Uterus (tissue), 4 donors: ENCODE results near the gene REL. TPM values are rescaled to one million over a fixed set of nuclear protein-coding genes. Genes with fewer than 3 reads are reported as not detected.
"Not testable (repeated sequence)": the region's sequence is repeated elsewhere in the genome, so short reads cannot be mapped to it uniquely, and the experiment has no call there.

Source experiments
- DNase-seq, 2 donors: peaks; one replicate each; pipeline ENCODE4 v3.0.0-alpha.2; 2019 to 2020
- H3K27ac ChIP-seq, 2 donors: fragments of 200-600 bp; sonication (generic); 1 replicate in 1 of 2; 2 replicates in 1 of 2; pipeline ENCODE4 v1.5.1; 2016 to 2018
- H3K27me3 ChIP-seq, 2 donors: fragments of 200-600 bp; sonication (generic); one replicate each; pipeline ENCODE4 v1.5.1; 2018 to 2019; ENCODE audit warnings: control low read depth in 1 of 2
- H3K36me3 ChIP-seq, 2 donors: fragments of 200-600 bp; sonication (generic); one replicate each; pipeline ENCODE4 v1.5.1; 2019; ENCODE audit warnings: control low read depth in 1 of 2
- H3K4me1 ChIP-seq, 2 donors: fragments of 200-600 bp; sonication (generic); one replicate each; pipeline ENCODE4 v1.5.1; 2018 to 2019; ENCODE audit warnings: control low read depth in 1 of 2
- H3K4me3 ChIP-seq, 2 donors: fragments of 200-600 bp; sonication (generic); 1 replicate in 1 of 2; 2 replicates in 1 of 2; pipeline ENCODE4 v1.5.1; 2018 to 2019; ENCODE audit warnings: mild to moderate bottlenecking in 1 of 2
- H3K9me3 ChIP-seq, 2 donors: fragments of 200-600 bp; sonication (generic); one replicate each; pipeline ENCODE4 v1.5.1; 2019; ENCODE audit warnings: control low read depth in 1 of 2
- POLR2A ChIP-seq, 2 donors: fragments of 450-650 bp; IDR thresholded peaks; one replicate each; pipeline ENCODE4 v1.6.1; 2016; ENCODE audit warnings: antibody characterized with exemption in 2 of 2, mild to moderate bottlenecking in 1 of 2, moderate library complexity in 1 of 2
- intact Hi-C: fragments of 100-400 bp; cut with DNase I; formaldehyde crosslinking; loops from one replicate; pipeline ENCODE4 v1.15.1; 2023; ENCODE audit warnings: low total_unique reads
- total RNA-seq, 4 donors: library from RNA; depleted of rRNA in 3 of 4; stranded (reverse); fragments of >200 nt in 3 of 4; gene quantifications; one replicate each; pipeline versions ENCODE4 v1.1.0 to v1.2.4, GENCODE V29; 2014 to 2023
- TF ChIP-seq, protein P1 (sequence below), 4 experiments: fragments of 200-600 bp in 2 of 4; fragments of 450-650 bp in 2 of 4; sonication (generic) in 2 of 4; IDR thresholded peaks; one replicate each; pipeline ENCODE4 v1.5.1; 2016 to 2019; ENCODE audit warnings: antibody characterized with exemption in 4 of 4, mild to moderate bottlenecking in 2 of 4, moderate library complexity in 1 of 4
- donor health status: DM: yes; HTN: yes; CAD: no.

Gene REL
- total RNA-seq, 4 donors from 2014 or later = 1.8 to 21.0 (median 12.2) TPM

DNA sequence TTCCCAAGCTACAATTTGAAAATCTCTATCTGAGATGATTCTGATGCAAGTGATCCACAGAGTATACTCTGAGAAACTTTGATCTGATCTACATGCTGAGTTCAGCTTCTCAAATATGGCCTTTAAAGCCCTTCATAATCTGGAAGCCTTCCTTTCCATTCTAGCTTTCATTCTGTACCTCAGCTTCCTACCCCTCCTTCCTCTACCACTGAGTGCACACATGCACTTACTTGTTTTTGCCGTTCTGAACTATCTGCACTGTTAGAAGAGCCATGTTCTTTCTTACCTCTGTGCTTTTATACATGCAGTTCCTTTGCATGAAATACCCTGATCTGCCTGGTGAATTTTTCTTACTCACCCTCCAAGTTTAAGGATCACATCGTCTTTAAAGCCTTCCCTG is 25.0 kb downstream of the REL start:
- TF ChIP-seq, protein P1, sequence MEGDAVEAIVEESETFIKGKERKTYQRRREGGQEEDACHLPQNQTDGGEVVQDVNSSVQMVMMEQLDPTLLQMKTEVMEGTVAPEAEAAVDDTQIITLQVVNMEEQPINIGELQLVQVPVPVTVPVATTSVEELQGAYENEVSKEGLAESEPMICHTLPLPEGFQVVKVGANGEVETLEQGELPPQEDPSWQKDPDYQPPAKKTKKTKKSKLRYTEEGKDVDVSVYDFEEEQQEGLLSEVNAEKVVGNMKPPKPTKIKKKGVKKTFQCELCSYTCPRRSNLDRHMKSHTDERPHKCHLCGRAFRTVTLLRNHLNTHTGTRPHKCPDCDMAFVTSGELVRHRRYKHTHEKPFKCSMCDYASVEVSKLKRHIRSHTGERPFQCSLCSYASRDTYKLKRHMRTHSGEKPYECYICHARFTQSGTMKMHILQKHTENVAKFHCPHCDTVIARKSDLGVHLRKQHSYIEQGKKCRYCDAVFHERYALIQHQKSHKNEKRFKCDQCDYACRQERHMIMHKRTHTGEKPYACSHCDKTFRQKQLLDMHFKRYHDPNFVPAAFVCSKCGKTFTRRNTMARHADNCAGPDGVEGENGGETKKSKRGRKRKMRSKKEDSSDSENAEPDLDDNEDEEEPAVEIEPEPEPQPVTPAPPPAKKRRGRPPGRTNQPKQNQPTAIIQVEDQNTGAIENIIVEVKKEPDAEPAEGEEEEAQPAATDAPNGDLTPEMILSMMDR (IDR thresholded peaks at IDR 0.05) = no peak
- TF ChIP-seq POLR2A (IDR thresholded peaks at IDR 0.05) = no peak
- intact Hi-C loops = no loop called here
- Histone ChIP-seq H3K36me3 (no peaks in the 10 kb centered on the region), H3K4me1 (no peaks in the 10 kb centered on the region), H3K27ac (no peak overlapping the region), H3K4me3 (no peak overlapping the region), H3K9me3 (no peaks in the 10 kb centered on the region), H3K27me3 (no peaks in the 10 kb centered on the region)
- no peak for DNase-seq

DNA sequence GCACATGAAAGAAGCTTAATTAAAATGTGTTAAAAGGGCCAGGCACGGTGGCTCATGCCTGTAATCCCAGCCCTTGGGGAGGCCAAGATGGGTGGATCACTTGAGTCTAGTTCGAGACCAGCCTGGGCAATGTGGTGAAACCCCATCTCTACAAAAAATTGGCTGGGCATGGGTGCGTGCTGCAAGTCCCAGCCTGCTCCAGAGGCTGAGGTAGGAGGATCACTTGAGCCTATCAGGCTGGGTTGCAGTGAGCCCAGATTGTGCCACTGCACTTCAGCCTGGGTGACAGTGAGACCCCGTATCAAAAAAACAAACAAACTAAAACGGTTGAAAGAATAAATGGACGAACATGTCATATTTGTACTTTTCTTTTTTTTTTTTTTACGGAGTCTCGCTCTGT is 26.0 kb downstream of the REL start:
- Histone ChIP-seq H3K4me1 (no peaks in the 10 kb centered on the region), H3K27me3 (no peaks in the 10 kb centered on the region), H3K36me3 (no peaks in the 10 kb centered on the region), H3K9me3 (no peaks in the 10 kb centered on the region), H3K4me3 (no peak overlapping the region), H3K27ac (no peak overlapping the region)
- DNase-seq = no peak
- TF ChIP-seq, protein P1 (IDR thresholded peaks at IDR 0.05) = no peak
- TF ChIP-seq POLR2A (IDR thresholded peaks at IDR 0.05) = no peak
- intact Hi-C loops = no loop called here

DNA sequence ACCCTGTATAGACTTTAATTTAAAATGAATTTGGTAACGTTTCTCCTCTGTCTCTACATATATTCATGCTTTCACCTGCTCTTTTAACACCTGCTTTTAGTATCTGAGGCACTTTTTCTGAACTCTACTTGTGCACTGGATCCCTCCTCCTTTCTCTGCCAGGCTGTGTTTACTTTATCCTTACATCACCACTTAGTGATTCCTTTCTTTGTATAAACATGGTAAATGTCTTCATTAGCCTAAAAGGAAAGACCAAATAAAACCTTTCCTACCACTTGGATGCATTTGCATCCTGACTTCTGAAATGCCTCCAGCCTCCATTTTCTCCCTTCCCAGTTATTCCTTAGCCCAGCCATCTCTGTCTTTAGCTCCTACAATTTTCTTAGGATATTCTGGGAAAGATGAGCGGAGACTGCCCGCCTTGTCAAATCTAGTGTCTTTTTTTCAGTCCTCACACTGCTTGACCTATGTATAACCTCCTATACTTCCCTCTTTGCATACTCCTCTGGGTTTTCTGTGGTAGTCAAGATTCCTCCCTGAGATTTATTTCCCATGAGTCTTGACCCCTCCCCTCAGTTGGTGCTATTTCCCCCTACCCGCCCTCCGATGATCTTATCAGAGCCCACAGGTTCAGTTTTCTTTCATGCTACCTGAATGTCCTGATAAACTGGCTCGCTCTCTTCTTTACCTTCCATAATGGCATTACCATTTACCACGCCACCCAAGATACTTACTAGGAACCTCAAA is 44.8 kb downstream of the REL start:
- no peaks in the 10 kb centered on the region for H3K9me3 ChIP-seq
- TF ChIP-seq POLR2A (IDR thresholded peaks at IDR 0.05) = no peak
- TF ChIP-seq, protein P1 (IDR thresholded peaks at IDR 0.05) = no peak
- H3K27ac ChIP-seq = no peak overlapping the region
- H3K27me3 ChIP-seq = no peaks in the 10 kb centered on the region
- H3K4me3 ChIP-seq = no peak overlapping the region
- no peaks in the 10 kb centered on the region for H3K4me1 ChIP-seq
- DNase-seq = no peak
- intact Hi-C loops = no loop called here
- no peaks in the 10 kb centered on the region for H3K36me3 ChIP-seq

DNA sequence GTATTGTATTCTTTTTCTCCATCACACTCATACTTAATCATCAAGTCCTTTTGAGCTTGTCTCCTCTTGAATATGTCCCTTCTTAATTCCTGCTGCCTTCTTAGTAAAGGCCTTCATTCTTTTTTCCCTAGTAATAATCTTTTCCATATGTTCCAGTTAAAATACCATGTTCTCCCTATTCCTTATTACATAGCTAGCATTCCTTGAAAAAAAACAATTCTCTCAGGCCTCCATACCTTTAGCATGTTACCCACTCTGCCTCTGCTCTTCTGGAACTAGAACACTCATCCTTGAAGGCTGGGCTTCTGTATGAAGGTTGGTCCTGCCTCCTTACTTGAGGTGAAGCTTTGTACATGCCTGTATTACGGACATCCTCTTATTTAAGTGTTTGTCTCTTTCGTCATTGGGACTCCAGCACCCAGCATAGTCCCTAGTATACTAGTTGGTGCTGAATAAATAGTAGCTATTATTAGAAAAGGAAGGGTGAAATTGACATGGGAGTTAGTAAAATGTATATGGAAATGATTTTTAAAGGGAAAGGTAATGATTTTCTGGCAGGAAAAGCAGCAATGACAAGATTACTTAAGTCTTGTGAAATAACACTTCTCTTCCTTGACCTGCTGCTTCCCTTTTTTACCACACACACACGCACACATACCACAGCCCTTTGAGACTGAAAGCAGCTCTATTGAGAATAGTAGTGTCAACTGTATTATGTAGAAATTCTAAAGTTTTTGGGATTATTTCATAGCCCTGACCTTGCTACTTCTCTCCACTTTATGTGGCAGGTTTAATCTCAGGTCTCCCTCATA is 45.6 kb downstream of the REL start:
- H3K4me3 ChIP-seq = no peak overlapping the region
- no peaks in the 10 kb centered on the region for H3K9me3 ChIP-seq
- H3K27ac ChIP-seq = no peak overlapping the region
- no peaks in the 10 kb centered on the region for H3K27me3 ChIP-seq
- H3K36me3 ChIP-seq = no peaks in the 10 kb centered on the region
- no peak for DNase-seq
- H3K4me1 ChIP-seq = no peaks in the 10 kb centered on the region
- intact Hi-C loops = no loop called here
- TF ChIP-seq POLR2A (IDR thresholded peaks at IDR 0.05) = no peak
- TF ChIP-seq, protein P1 (IDR thresholded peaks at IDR 0.05) = no peak

DNA sequence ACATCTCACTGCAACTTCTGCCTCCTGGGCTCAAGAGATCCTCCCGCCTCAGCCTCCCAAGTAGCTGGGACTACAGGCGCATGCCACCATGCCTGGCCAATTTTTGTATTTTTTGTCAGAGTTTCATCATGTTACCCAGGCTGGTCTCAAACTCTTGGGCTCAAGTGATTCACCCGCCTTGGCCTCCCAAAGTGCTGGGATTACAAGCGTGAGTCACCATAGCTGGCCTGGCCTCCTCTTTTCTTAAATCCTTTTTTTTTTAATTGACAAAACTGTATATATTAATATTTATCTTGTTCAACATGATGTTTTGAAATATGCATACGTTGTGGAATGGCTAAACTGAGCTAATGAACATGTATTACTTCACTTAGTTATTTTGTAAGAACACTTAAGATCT is 50.7 kb downstream of the REL start:
- H3K4me1 ChIP-seq, H3K27ac ChIP-seq, H3K36me3 ChIP-seq, H3K27me3 ChIP-seq, DNase-seq, intact Hi-C loops, H3K4me3 ChIP-seq, H3K9me3 ChIP-seq: not testable (repeated sequence)
